Measurements from ENCODE around the gene ATE1. TPM values are rescaled to one million over a fixed set of nuclear protein-coding genes. Genes with fewer than 3 reads are reported as not detected.

Gene ATE1
- total and polyA plus RNA-seq, 2 experiments from 2014 or later, result 17.4 to 24.5 TPM

DNA sequence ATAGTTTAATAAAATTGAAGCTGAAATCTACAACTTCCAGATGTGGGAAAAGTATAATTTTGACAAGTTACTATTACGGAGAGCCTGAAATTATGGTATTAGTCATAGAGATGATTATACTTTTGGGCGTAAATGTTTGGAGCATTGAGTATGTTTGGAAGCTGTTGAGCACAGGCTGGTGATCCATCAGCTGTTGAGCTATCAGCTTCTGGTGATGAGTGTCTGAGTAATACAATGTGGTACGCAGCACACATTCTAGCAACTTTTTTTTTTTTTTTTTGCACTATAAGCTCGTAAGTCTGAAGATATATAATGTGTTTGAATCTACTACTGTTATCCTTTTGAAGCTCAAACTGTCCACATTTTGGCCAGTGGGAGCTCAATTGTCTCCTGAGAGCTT is 123.4 kb downstream of the ATE1 start (continued):
- TF ChIP-seq, protein P1, sequence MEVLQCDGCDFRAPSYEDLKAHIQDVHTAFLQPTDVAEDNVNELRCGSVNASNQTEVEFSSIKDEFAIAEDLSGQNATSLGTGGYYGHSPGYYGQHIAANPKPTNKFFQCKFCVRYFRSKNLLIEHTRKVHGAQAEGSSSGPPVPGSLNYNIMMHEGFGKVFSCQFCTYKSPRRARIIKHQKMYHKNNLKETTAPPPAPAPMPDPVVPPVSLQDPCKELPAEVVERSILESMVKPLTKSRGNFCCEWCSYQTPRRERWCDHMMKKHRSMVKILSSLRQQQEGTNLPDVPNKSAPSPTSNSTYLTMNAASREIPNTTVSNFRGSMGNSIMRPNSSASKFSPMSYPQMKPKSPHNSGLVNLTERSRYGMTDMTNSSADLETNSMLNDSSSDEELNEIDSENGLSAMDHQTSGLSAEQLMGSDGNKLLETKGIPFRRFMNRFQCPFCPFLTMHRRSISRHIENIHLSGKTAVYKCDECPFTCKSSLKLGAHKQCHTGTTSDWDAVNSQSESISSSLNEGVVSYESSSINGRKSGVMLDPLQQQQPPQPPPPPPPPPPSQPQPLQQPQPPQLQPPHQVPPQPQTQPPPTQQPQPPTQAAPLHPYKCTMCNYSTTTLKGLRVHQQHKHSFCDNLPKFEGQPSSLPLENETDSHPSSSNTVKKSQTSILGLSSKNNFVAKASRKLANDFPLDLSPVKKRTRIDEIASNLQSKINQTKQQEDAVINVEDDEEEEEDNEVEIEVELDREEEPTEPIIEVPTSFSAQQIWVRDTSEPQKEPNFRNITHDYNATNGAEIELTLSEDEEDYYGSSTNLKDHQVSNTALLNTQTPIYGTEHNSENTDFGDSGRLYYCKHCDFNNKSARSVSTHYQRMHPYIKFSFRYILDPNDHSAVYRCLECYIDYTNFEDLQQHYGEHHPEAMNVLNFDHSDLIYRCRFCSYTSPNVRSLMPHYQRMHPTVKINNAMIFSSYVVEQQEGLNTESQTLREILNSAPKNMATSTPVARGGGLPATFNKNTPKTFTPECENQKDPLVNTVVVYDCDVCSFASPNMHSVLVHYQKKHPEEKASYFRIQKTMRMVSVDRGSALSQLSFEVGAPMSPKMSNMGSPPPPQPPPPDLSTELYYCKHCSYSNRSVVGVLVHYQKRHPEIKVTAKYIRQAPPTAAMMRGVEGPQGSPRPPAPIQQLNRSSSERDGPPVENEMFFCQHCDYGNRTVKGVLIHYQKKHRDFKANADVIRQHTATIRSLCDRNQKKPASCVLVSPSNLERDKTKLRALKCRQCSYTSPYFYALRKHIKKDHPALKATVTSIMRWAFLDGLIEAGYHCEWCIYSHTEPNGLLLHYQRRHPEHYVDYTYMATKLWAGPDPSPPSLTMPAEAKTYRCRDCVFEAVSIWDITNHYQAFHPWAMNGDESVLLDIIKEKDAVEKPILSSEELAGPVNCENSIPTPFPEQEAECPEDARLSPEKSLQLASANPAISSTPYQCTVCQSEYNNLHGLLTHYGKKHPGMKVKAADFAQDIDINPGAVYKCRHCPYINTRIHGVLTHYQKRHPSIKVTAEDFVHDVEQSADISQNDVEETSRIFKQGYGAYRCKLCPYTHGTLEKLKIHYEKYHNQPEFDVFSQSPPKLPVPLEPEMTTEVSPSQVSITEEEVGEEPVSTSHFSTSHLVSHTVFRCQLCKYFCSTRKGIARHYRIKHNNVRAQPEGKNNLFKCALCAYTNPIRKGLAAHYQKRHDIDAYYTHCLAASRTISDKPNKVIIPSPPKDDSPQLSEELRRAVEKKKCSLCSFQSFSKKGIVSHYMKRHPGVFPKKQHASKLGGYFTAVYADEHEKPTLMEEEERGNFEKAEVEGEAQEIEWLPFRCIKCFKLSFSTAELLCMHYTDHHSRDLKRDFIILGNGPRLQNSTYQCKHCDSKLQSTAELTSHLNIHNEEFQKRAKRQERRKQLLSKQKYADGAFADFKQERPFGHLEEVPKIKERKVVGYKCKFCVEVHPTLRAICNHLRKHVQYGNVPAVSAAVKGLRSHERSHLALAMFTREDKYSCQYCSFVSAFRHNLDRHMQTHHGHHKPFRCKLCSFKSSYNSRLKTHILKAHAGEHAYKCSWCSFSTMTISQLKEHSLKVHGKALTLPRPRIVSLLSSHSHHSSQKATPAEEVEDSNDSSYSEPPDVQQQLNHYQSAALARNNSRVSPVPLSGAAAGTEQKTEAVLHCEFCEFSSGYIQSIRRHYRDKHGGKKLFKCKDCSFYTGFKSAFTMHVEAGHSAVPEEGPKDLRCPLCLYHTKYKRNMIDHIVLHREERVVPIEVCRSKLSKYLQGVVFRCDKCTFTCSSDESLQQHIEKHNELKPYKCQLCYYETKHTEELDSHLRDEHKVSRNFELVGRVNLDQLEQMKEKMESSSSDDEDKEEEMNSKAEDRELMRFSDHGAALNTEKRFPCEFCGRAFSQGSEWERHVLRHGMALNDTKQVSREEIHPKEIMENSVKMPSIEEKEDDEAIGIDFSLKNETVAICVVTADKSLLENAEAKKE (CRISPR knock-in tag; IDR thresholded peaks at IDR 0.05), result no peak

GRCh38 chr10:121803611-121804010 is 124.2 kb downstream of the ATE1 start:
- Mint-ChIP-seq H3K4me3 (no peak overlapping the region), H3K36me3 (ENCODE audit: low read depth) (peaks cover 4% of the 10 kb centered on the region; the same call in 1 of the 3 replicates), H3K27ac (no peak overlapping the region), H3K9me3 (no peaks in the 10 kb centered on the region), H3K4me1 (peaks cover 4% of the 10 kb centered on the region; the same call in 2 of the 3 replicates), H3K27me3 (ENCODE audit: insufficient read depth, low read depth, poor library complexity) (no peaks in the 10 kb centered on the region)
- ATAC-seq (no peak), DNase-seq (ENCODE audit: low spot score) (no peak)
- no peaks in the 10 kb centered on the region for H3F3A ChIP-seq (replicated peaks; ENCODE audit: low read depth)
- H3K36me3 ChIP-seq (ENCODE audit: insufficient read depth), result no peaks in the 10 kb centered on the region
- H4K20me1 ChIP-seq (replicated peaks; ENCODE audit: insufficient read depth), result no peaks in the 10 kb centered on the region
- no peaks in the 10 kb centered on the region for H3K27me3 ChIP-seq (ENCODE audit: insufficient read depth)
- H3K4me3 ChIP-seq, result no peak overlapping the region
- no peaks in the 10 kb centered on the region for H3K4me1 ChIP-seq (ENCODE audit: insufficient read depth)
- H3K9me2 ChIP-seq (ENCODE audit: insufficient read depth), result no peaks in the 10 kb centered on the region
- no peak overlapping the region for H2AFZ ChIP-seq
- H3K4me2 ChIP-seq, result no peak overlapping the region
- H3K79me2 ChIP-seq (replicated peaks; ENCODE audit: insufficient read depth), result no peaks in the 10 kb centered on the region
- no peak overlapping the region for H3K27ac ChIP-seq (ENCODE audit: low read depth)
- no peak for TF ChIP-seq CREB1 (CRISPR knock-in tag; IDR thresholded peaks at IDR 0.05; ENCODE audit: low read depth)
- TF ChIP-seq NANOG (IDR thresholded peaks at IDR 0.05; ENCODE audit: borderline replicate concordance), result no peak
- no peak for TF ChIP-seq EZH2phosphoT487 (IDR thresholded peaks at IDR 0.05; ENCODE audit: unreplicated experiment)
- no peak for TF ChIP-seq EZH2 (IDR thresholded peaks at IDR 0.05; ENCODE audit: low read depth, unreplicated experiment)
- TF ChIP-seq, protein P1 (CRISPR knock-in tag; IDR thresholded peaks at IDR 0.05), result no peak
- no peak for TF ChIP-seq CTCF (conservative IDR thresholded peaks at IDR 0.05; ENCODE audit: low read depth in 2 of 2)

Measured in GM23338 (cell line).